Vagina (tissue), 2 donors: Measurements from ENCODE around the gene PLA2G4A. TPM values are rescaled to one million over a fixed set of nuclear protein-coding genes. Genes with fewer than 3 reads are reported as not detected.

Source experiments
- DNase-seq, 2 donors: peaks; one replicate each; pipeline ENCODE4 v3.0.0-alpha.2; 2017; ENCODE audit errors: extremely low spot score in 2 of 2
- H3K27ac ChIP-seq: fragments of 200-600 bp; sonication (generic); one replicate; pipeline ENCODE4 v1.5.1; 2019
- H3K27me3 ChIP-seq: fragments of 200-600 bp; sonication (generic); one replicate; pipeline ENCODE4 v1.5.1; 2019
- H3K36me3 ChIP-seq, 2 donors: fragments of 200-600 bp; sonication (generic); one replicate each; pipeline ENCODE4 v1.5.1; 2017 to 2019
- H3K4me1 ChIP-seq: fragments of 200-600 bp; sonication (generic); one replicate; pipeline ENCODE4 v1.5.1; 2019
- H3K4me3 ChIP-seq, 2 donors: fragments of 200-600 bp; sonication (generic); 1 replicate in 1 of 2; 2 replicates in 1 of 2; pipeline ENCODE4 v1.5.1; 2016 to 2019
- H3K9me3 ChIP-seq: fragments of 200-600 bp; sonication (generic); one replicate; pipeline ENCODE4 v1.5.1; 2019
- POLR2A ChIP-seq, 2 donors: fragments of 450-650 bp; IDR thresholded peaks; one replicate each; pipeline ENCODE4 v1.6.1; 2017; ENCODE audit warnings: antibody characterized with exemption in 2 of 2, mild to moderate bottlenecking in 2 of 2, moderate library complexity in 2 of 2
- POLR2AphosphoS5 ChIP-seq, 2 donors: sonication (generic); formaldehyde crosslinking; IDR thresholded peaks; one replicate each; pipeline ENCODE4 v1.9.0; 2017; ENCODE audit warnings: antibody characterized with exemption in 2 of 2, mild to moderate bottlenecking in 2 of 2, low read depth in 1 of 2; ENCODE audit not compliant: insufficient read depth in 1 of 2
- intact Hi-C: fragments of 100-400 bp; cut with DNase I; formaldehyde crosslinking; loops from one replicate; pipeline ENCODE4 v1.15.1; 2023
- total RNA-seq: library from RNA; depleted of rRNA; stranded (reverse); fragments of >200 nt; gene quantifications from one replicate; pipeline ENCODE4 v1.2.3, GENCODE V29; 2016
- TF ChIP-seq, protein P1 (sequence below), 3 experiments: fragments of 450-650 bp in 2 of 3; fragments of 200-600 bp in 1 of 3; sonication (generic) in 1 of 3; IDR thresholded peaks; one replicate each; pipeline ENCODE4 v1.5.1; 2017 to 2019; ENCODE audit warnings: antibody characterized with exemption in 3 of 3, mild to moderate bottlenecking in 2 of 3, moderate library complexity in 2 of 3

Gene PLA2G4A
- total RNA-seq, 1 donor from 2014 or later = 12.5 TPM

DNA sequence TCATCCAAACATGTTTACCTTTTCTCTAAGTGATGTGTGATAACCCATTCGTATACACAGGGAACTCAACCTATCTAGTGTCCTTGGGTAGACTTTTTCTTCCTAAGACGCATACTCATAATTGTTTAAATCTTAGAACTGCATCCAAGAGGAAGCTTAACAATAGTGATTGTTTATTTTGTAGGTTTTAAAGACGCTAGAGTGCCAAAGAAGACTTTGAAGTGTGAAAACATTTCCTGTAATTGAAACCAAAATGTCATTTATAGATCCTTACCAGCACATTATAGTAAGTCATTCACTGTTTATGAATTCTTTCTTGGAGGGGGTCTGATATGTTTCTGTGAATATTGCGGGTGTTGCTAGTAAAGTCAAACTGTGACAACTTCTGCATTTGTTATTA is 25.4 kb downstream of the PLA2G4A start:
- intact Hi-C loops = no loop called here
- peaks cover 7% of the 10 kb centered on the region for H3K4me1 ChIP-seq
- H3K4me3 ChIP-seq = no peak overlapping the region
- no peak overlapping the region for H3K27ac ChIP-seq
- no peaks in the 10 kb centered on the region for H3K27me3 ChIP-seq
- no peak for DNase-seq
- no peaks in the 10 kb centered on the region for H3K36me3 ChIP-seq
- TF ChIP-seq, protein P1, sequence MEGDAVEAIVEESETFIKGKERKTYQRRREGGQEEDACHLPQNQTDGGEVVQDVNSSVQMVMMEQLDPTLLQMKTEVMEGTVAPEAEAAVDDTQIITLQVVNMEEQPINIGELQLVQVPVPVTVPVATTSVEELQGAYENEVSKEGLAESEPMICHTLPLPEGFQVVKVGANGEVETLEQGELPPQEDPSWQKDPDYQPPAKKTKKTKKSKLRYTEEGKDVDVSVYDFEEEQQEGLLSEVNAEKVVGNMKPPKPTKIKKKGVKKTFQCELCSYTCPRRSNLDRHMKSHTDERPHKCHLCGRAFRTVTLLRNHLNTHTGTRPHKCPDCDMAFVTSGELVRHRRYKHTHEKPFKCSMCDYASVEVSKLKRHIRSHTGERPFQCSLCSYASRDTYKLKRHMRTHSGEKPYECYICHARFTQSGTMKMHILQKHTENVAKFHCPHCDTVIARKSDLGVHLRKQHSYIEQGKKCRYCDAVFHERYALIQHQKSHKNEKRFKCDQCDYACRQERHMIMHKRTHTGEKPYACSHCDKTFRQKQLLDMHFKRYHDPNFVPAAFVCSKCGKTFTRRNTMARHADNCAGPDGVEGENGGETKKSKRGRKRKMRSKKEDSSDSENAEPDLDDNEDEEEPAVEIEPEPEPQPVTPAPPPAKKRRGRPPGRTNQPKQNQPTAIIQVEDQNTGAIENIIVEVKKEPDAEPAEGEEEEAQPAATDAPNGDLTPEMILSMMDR (IDR thresholded peaks at IDR 0.05) = no peak
- TF ChIP-seq POLR2A (IDR thresholded peaks at IDR 0.05) = no peak
- TF ChIP-seq POLR2AphosphoS5 (IDR thresholded peaks at IDR 0.05; ENCODE audit: insufficient read depth in 1 of 2, low read depth in 1 of 2) = no peak
- no peaks in the 10 kb centered on the region for H3K9me3 ChIP-seq

DNA sequence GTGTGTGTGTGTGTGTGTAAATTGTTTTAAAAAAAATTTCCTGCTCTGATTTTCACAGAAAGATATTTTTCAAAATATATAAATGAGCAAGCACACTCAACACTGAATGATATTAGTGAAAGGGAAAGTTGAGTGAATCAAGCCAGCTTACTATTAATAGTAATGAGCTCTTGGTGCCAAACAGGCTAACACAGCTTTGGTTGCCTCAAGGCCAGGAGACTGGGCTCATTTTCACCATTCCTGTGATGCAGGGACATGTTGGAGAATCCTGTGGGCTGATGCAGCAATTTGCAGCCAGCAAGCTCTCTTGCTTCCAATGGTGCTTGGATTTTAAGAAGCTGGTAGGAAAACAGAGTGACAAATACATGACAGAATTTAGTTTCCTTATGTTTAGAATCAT is 30.2 kb downstream of the PLA2G4A start:
- intact Hi-C loops = no loop called here
- Histone ChIP-seq H3K9me3 (no peaks in the 10 kb centered on the region), H3K4me3 (no peak overlapping the region), H3K27ac (no peak overlapping the region), H3K36me3 (no peaks in the 10 kb centered on the region), H3K27me3 (no peaks in the 10 kb centered on the region), H3K4me1 (peaks cover 3% of the 10 kb centered on the region)
- TF ChIP-seq POLR2AphosphoS5 (IDR thresholded peaks at IDR 0.05; ENCODE audit: insufficient read depth in 1 of 2, low read depth in 1 of 2) (no peak), POLR2A (IDR thresholded peaks at IDR 0.05) (no peak)
- TF ChIP-seq, protein P1 (IDR thresholded peaks at IDR 0.05) = no peak
- DNase-seq = no peak

DNA sequence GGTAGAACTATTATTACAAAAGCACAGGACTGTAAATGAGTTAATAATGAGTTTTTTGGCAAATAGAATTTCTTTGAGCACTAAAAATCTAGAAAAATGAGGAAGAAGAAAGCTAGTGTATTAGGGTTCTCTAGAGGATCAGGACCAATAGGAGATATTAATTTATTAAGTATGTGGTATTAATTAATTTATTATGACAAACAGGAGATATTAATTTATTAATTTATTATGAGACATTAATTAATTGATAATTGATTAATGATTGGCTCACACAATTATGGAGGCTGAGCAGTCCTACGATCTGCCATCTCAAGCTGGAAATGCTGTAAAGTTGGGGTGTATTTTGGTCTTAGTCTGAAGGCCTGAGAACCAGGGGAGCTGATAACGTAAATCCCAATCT is 31.2 kb downstream of the PLA2G4A start:
- no peaks in the 10 kb centered on the region for H3K9me3 ChIP-seq
- H3K4me3 ChIP-seq = no peak overlapping the region
- H3K27me3 ChIP-seq = no peaks in the 10 kb centered on the region
- no peak overlapping the region for H3K27ac ChIP-seq
- no peaks in the 10 kb centered on the region for H3K36me3 ChIP-seq
- intact Hi-C loops = no loop called here
- TF ChIP-seq POLR2AphosphoS5 (IDR thresholded peaks at IDR 0.05; ENCODE audit: insufficient read depth in 1 of 2, low read depth in 1 of 2) (no peak), POLR2A (IDR thresholded peaks at IDR 0.05) (no peak)
- TF ChIP-seq, protein P1 (IDR thresholded peaks at IDR 0.05) = no peak
- H3K4me1 ChIP-seq = no peaks in the 10 kb centered on the region
- DNase-seq = no peak

DNA sequence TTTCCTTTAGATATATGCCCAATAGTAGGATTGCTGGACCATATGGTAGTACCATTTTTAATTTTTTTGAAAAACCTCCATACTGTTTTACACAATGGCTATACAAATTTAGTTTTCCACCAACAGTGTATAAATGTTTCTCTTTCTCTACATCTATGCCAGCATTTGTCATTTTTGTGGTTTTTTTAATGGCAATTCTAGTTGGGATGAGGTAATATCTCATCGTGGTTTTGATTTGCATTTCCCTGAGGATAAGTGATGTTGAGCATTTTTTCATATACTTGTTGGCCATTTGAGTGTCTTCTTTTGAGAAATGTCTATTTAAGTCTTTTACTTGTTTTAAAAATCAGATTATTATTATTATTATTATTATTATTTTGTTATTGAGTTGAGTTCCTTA is 35.5 kb downstream of the PLA2G4A start:
- H3K9me3 ChIP-seq = no peaks in the 10 kb centered on the region
- no peak overlapping the region for H3K4me3 ChIP-seq
- no peaks in the 10 kb centered on the region for H3K4me1 ChIP-seq
- TF ChIP-seq, protein P1 (IDR thresholded peaks at IDR 0.05) = no peak
- TF ChIP-seq POLR2AphosphoS5 (IDR thresholded peaks at IDR 0.05; ENCODE audit: insufficient read depth in 1 of 2, low read depth in 1 of 2) = no peak
- no peak for TF ChIP-seq POLR2A (IDR thresholded peaks at IDR 0.05)
- DNase-seq = no peak
- H3K36me3 ChIP-seq = no peaks in the 10 kb centered on the region
- intact Hi-C loops = no loop called here
- no peak overlapping the region for H3K27ac ChIP-seq
- no peaks in the 10 kb centered on the region for H3K27me3 ChIP-seq

DNA sequence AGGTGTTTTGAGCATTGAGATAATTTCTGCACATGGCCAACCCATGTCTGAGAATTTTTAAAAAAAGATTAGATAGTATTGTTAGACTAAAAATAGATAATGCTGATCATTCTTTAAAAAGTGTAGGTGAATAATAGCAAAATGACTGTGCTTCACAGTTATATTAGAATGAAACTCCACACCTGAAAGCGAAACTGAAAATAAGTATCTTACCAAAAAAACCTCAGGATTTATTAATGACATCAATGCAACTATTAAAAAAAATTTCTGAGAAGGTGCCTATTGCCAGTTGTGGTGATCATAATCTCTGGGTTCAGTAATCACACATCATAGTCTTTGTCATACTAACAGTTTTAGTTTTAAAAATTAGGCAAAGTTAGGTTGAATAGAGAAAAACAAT is 36.5 kb downstream of the PLA2G4A start:
- Histone ChIP-seq H3K4me3 (no peak overlapping the region), H3K4me1 (no peaks in the 10 kb centered on the region), H3K9me3 (no peaks in the 10 kb centered on the region), H3K36me3 (no peaks in the 10 kb centered on the region), H3K27ac (no peak overlapping the region), H3K27me3 (no peaks in the 10 kb centered on the region)
- intact Hi-C loops = no loop called here
- TF ChIP-seq, protein P1 (IDR thresholded peaks at IDR 0.05) = no peak
- TF ChIP-seq POLR2AphosphoS5 (IDR thresholded peaks at IDR 0.05; ENCODE audit: insufficient read depth in 1 of 2, low read depth in 1 of 2) = no peak
- no peak for TF ChIP-seq POLR2A (IDR thresholded peaks at IDR 0.05)
- no peak for DNase-seq
